HepG2 (cell line): ENCODE data around the gene ATP6V1C2. TPM values are rescaled to one million over a fixed set of nuclear protein-coding genes. Genes with fewer than 3 reads are reported as not detected.

Experiments
- EED ChIP-seq: sonication (generic); formaldehyde crosslinking; IDR thresholded peaks from 2 replicates; pipeline ENCODE4 v1.5.0; 2020; ENCODE audit warnings: mild to moderate bottlenecking, missing genetic modification reagents
- NR2F6 ChIP-seq, 2 experiments: IDR thresholded peaks; 2 replicates each; pipeline ENCODE4 v1.6.1; 2016; ENCODE audit warnings: antibody characterized with exemption in 1 of 2, mild to moderate bottlenecking in 1 of 2
- PITX1 ChIP-seq: sonication (generic); formaldehyde crosslinking; IDR thresholded peaks from 2 replicates; pipeline ENCODE4 v1.5.1; 2020; ENCODE audit warnings: mild to moderate bottlenecking, missing genetic modification reagents
- ZFX ChIP-seq: sonication (generic); formaldehyde crosslinking; IDR thresholded peaks from 2 replicates; pipeline ENCODE4 v1.4.0; 2020; ENCODE audit warnings: mild to moderate bottlenecking, low read depth, missing genetic modification reagents, moderate library complexity
- ZNF768 ChIP-seq: sonication (generic); formaldehyde crosslinking; IDR thresholded peaks from 2 replicates; pipeline ENCODE4 v1.4.0; 2020; ENCODE audit warnings: missing genetic modification reagents
- ZUFSP ChIP-seq: sonication (generic); formaldehyde crosslinking; IDR thresholded peaks from 2 replicates; pipeline ENCODE4 v1.9.0; 2021; ENCODE audit warnings: missing genetic modification reagents, mild to moderate bottlenecking, borderline replicate concordance
- polyA plus RNA-seq, 8 experiments: library from polyadenylated mRNA; depleted of rRNA in 3 of 8; stranded (reverse) in 7 of 8; unstranded in 1 of 8; fragments of >200 nt; fragmentation: Illumina TruSeq in 4 of 8; extraction: Trizol in 4 of 8; gene quantifications; 2 replicates each; pipeline versions ENCODE4 v1.2.1 to v1.2.3, GENCODE V29; 2011 to 2016; ENCODE audit warnings: low read depth in 4 of 8, missing spikeins in 1 of 8, mixed read lengths in 1 of 8; ENCODE audit not compliant: insufficient read depth in 1 of 8
- total RNA-seq, 5 experiments: library from RNA; depleted of rRNA; stranded (reverse); fragments of >200 nt; fragmentation: Illumina TruSeq; extraction: Trizol; gene quantifications; 2 replicates each; pipeline ENCODE4 v1.2.3, GENCODE V29; 2016; ENCODE audit warnings: low read depth in 1 of 5
- TF ChIP-seq, protein P1 (sequence below): sonication (generic); formaldehyde crosslinking; IDR thresholded peaks from 2 replicates; pipeline ENCODE4 v1.5.1; 2020; ENCODE audit warnings: mild to moderate bottlenecking, missing genetic modification reagents, moderate library complexity
- TF ChIP-seq, protein P2 (sequence below): IDR thresholded peaks from 2 replicates; pipeline ENCODE4 v1.6.1; 2012; ENCODE audit warnings: inconsistent platforms

ATP6V1C2 gene
- total and polyA plus RNA-seq, 2 of the 13 experiments (the other 11 are each of a cell fraction or from before 2014, with no cell fraction given) = 0.04 to 0.29 TPM

- TF ChIP-seq, protein P1, sequence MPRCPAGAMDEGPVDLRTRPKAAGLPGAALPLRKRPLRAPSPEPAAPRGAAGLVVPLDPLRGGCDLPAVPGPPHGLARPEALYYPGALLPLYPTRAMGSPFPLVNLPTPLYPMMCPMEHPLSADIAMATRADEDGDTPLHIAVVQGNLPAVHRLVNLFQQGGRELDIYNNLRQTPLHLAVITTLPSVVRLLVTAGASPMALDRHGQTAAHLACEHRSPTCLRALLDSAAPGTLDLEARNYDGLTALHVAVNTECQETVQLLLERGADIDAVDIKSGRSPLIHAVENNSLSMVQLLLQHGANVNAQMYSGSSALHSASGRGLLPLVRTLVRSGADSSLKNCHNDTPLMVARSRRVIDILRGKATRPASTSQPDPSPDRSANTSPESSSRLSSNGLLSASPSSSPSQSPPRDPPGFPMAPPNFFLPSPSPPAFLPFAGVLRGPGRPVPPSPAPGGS (CRISPR knock-in tag) = peak; percentile 45; the same call in 1 of the 2 replicates
- peak; percentile 35; the same call in 1 of the 2 replicates for TF ChIP-seq ZFX (CRISPR knock-in tag)
- TF ChIP-seq ZUFSP (CRISPR knock-in tag) = no peak
- peak; percentile 91; the same call in 1 of the 2 replicates for TF ChIP-seq ZNF768 (CRISPR knock-in tag)
- no peak for TF ChIP-seq NR2F6 (IDR thresholded peaks at IDR 0.05)
- TF ChIP-seq NR2F6 (CRISPR knock-in tag; IDR thresholded peaks at IDR 0.05) = no peak
- TF ChIP-seq, protein P2, sequence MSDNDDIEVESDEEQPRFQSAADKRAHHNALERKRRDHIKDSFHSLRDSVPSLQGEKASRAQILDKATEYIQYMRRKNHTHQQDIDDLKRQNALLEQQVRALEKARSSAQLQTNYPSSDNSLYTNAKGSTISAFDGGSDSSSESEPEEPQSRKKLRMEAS = peak; percentile 34; the same call in 1 of the 2 replicates
- TF ChIP-seq PITX1 (CRISPR knock-in tag) = 0 out of 2 replicates have a peak, but pooled peaks have one; percentile 24
- 0 out of 2 replicates have a peak, but pooled peaks have one; percentile 18 for TF ChIP-seq EED (CRISPR knock-in tag)
Measured at GRCh38 chr2:10759151-10759714, 37.8 kb downstream of the ATP6V1C2 start (continued).
